GM12878 (cell line): ENCODE measurements around the gene MYO7A. TPM values are rescaled to one million over a fixed set of nuclear protein-coding genes. Genes with fewer than 3 reads are reported as not detected.

ENCODE experiments used
- ATAC-seq: fragments of 200-7000 bp; cut with Tn5 transposase; 3 replicates; pipeline ENCODE4 v1.9.1; 2020; ENCODE audit warnings: mild to moderate bottlenecking, moderate library complexity
- BruUV-seq: library from RNA; stranded (reverse); fragments of 400-500 nt; replicated peaks from 2 replicates; lab custom pipeline; 2021; lab: Mats Ljungman, UMichigan
- CTCF ChIA-PET: fragments of 300-600 bp; sonication (Branson Sonifier 250); formaldehyde crosslinking; extraction: SDS; loops from one replicate; lab custom pipeline; 2021; ENCODE audit warnings: inconsistent platforms; lab: Yijun Ruan, JAX
- POLR2A ChIA-PET: fragments of 350-600 bp; formaldehyde crosslinking; extraction: SDS; loops from one replicate; lab custom pipeline; 2021; ENCODE audit warnings: inconsistent platforms; lab: Charles Lee
- RAD21 ChIA-PET: fragments of 300-600 bp; sonication (Branson Sonifier 250); formaldehyde crosslinking; loops from one replicate; lab custom pipeline; 2023; ENCODE audit warnings: antibody characterized with exemption; ENCODE audit not compliant: unreplicated experiment; lab: Charles Lee
- SMC1A ChIA-PET: fragments of 300-600 bp; sonication (Branson Sonifier 250); formaldehyde crosslinking; loops from one replicate; lab custom pipeline; 2023; ENCODE audit not compliant: unreplicated experiment, uncharacterized antibody; lab: Charles Lee
- DNase-seq: peaks from one replicate; pipeline ENCODE4 v3.0.0-alpha.2; 2011; ENCODE audit warnings: low read depth, low spot score
- FAIRE-seq: peaks from 3 replicates; lab custom pipeline; 2011; peaks lifted over from hg19 to GRCh38; lab: Jason Lieb, UNC
- H2AFZ ChIP-seq: 2 replicates; pipeline ENCODE4 v1.6.0; 2011; ENCODE audit warnings: low read depth, low read length, control low read depth; ENCODE audit not compliant: control insufficient read depth
- H3K27ac ChIP-seq: 2 replicates; pipeline ENCODE4 v1.5.1; 2011; ENCODE audit warnings: control low read depth; ENCODE audit not compliant: control insufficient read depth, insufficient read depth
- H3K27me3 ChIP-seq, 2 experiments: replicated peaks in 1 of 2; 2 replicates each; pipeline versions ENCODE4 v1.6.0 to v1.6.1; 2011; ENCODE audit warnings: low read length in 1 of 2; ENCODE audit not compliant: control insufficient read depth in 2 of 2, insufficient read depth in 2 of 2
- H3K36me3 ChIP-seq, 2 experiments: 2 replicates each; pipeline ENCODE4 v1.5.1; 2011; ENCODE audit warnings: low read length in 1 of 2; ENCODE audit not compliant: control insufficient read depth in 2 of 2, insufficient read depth in 2 of 2
- H3K4me1 ChIP-seq: 2 replicates; pipeline ENCODE4 v1.6.1; 2011; ENCODE audit warnings: mild to moderate bottlenecking, low read length, moderate library complexity, mixed read lengths; ENCODE audit not compliant: control insufficient read depth, insufficient read depth
- H3K4me2 ChIP-seq: 2 replicates; pipeline ENCODE4 v1.6.0; 2011; ENCODE audit warnings: control low read depth; ENCODE audit not compliant: control insufficient read depth, insufficient read depth
- H3K4me3 ChIP-seq: fragments of 200-600 bp; sonication (generic); 2 replicates; pipeline ENCODE4 v1.5.1; 2016
- H3K79me2 ChIP-seq: 2 replicates; pipeline ENCODE4 v1.6.0; 2011; ENCODE audit warnings: low read length; ENCODE audit not compliant: control insufficient read depth, insufficient read depth
- H3K9ac ChIP-seq: 2 replicates; pipeline ENCODE4 v1.8.0; 2011; ENCODE audit warnings: low read length, control low read depth, mixed read lengths; ENCODE audit not compliant: control insufficient read depth, insufficient read depth
- H3K9me3 ChIP-seq: replicated peaks from 3 replicates; pipeline ENCODE4 v1.5.1; 2011; ENCODE audit warnings: mild to moderate bottlenecking, low read length; ENCODE audit not compliant: control insufficient read depth, insufficient read depth
- H4K20me1 ChIP-seq: 2 replicates; pipeline ENCODE4 v1.6.0; 2011; ENCODE audit not compliant: control insufficient read depth, insufficient read depth
- FOXM1 ChIP-seq: IDR thresholded peaks from 2 replicates; pipeline ENCODE4 v1.6.1; 2012; ENCODE audit warnings: low read depth, mild to moderate bottlenecking, inconsistent platforms, low read length, moderate library complexity
- IKZF1 ChIP-seq: fragments of 450-650 bp; conservative IDR thresholded peaks from 2 replicates; pipeline ENCODE4 v1.6.1; 2017; ENCODE audit warnings: antibody characterized with exemption, mild to moderate bottlenecking
- JUND ChIP-seq: IDR thresholded peaks from 2 replicates; pipeline ENCODE4 v1.6.1; 2012; ENCODE audit warnings: low read depth, mild to moderate bottlenecking, low read length, improper control_type of control experiment, moderate library complexity
- NR2C2 ChIP-seq: IDR thresholded peaks from 2 replicates; pipeline ENCODE4 v1.6.1; 2011; ENCODE audit warnings: borderline replicate concordance, low read depth; ENCODE audit not compliant: control insufficient read depth, insufficient read length
- RBBP5 ChIP-seq: fragments of 200-600 bp; sonication (generic); conservative IDR thresholded peaks from 2 replicates; pipeline ENCODE4 v1.6.1; 2016
- WGBS: methylation state at CpG from one replicate; pipeline ENCODE4 v1.1.6; 2016; ENCODE audit warnings: low lambda C conversion rate; ENCODE audit not compliant: insufficient replicate concordance, insufficient coverage; ENCODE audit errors: missing lambda C conversion rate; 5-methylcytosine and 5-hydroxymethylcytosine counted together
- in situ Hi-C: fragments of 300-500 bp; cut with MboI; formaldehyde crosslinking; loops from 9 replicates; pipeline ENCODE4 v1.14.3; 2018; ENCODE audit warnings: mixed read lengths
- intact Hi-C: fragments of 100-400 bp; cut with micrococcal nuclease; formaldehyde crosslinking; loops from one replicate; pipeline ENCODE4 v1.14.2; 2022; ENCODE audit not compliant: unreplicated experiment
- polyA plus RNA-seq, 11 experiments: library from polyadenylated mRNA; depleted of rRNA in 4 of 11; unstranded in 6 of 11; stranded (reverse) in 5 of 11; fragments of >200 nt; fragmentation: Nextera tagmentation in 4 of 11; fragmentation: Illumina TruSeq in 1 of 11; extraction: Ambion mirVana in 4 of 11; extraction: Trizol in 1 of 11; gene quantifications; 1 replicate in 1 of 11; 2 replicates in 10 of 11; pipeline versions ENCODE4 v1.2.1 to v1.2.3, GENCODE V29; 2011 to 2016; ENCODE audit warnings: inconsistent platforms in 2 of 11, missing spikeins in 2 of 11, low read depth in 1 of 11
- total RNA-seq, 4 experiments: library from RNA; depleted of rRNA in 3 of 4; stranded (reverse); fragments of >200 nt in 3 of 4; fragmentation: Illumina TruSeq in 1 of 4; extraction: Trizol in 1 of 4; gene quantifications; 2 replicates each; pipeline versions ENCODE4 v1.2.1 to v1.2.3, GENCODE V29; 2013 to 2021
- TF ChIP-seq, protein P1 (sequence below): fragments of 450-650 bp; IDR thresholded peaks from 2 replicates; pipeline ENCODE4 v1.6.1; 2016; ENCODE audit warnings: mild to moderate bottlenecking
- TF ChIP-seq, protein P2 (sequence below): fragments of 450-650 bp; IDR thresholded peaks from 2 replicates; pipeline ENCODE4 v1.6.1; 2017; ENCODE audit warnings: mild to moderate bottlenecking, moderate library complexity

Gene MYO7A
- total and polyA plus RNA-seq, 10 of the 15 experiments (the other 5 are each of a cell fraction or from before 2014, with no cell fraction given), result 0.01 to 0.21 (median 0.04) TPM; not detected in 6

DNA sequence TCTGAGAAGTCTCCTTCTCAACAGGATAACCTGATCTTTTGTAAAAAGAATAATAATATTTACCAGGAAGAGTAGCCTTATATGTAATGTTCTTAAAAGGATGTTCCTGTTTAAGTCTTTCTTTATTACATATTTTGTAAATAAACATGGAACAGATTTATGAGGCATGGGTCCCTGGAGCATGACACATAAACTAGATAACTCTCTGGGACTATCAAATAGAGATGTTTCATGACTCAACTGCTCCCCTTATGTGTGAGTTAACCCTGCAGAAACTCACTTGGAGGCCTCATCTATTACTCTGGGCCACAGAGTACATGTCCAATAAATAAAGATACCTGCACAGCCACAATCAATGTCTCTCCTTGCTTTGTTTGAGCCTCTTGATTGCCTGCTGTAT lies 108.9 kb downstream of the MYO7A start (continued):
- TF ChIP-seq, protein P1, sequence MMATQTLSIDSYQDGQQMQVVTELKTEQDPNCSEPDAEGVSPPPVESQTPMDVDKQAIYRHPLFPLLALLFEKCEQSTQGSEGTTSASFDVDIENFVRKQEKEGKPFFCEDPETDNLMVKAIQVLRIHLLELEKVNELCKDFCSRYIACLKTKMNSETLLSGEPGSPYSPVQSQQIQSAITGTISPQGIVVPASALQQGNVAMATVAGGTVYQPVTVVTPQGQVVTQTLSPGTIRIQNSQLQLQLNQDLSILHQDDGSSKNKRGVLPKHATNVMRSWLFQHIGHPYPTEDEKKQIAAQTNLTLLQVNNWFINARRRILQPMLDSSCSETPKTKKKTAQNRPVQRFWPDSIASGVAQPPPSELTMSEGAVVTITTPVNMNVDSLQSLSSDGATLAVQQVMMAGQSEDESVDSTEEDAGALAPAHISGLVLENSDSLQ, result no peak
- TF ChIP-seq, all 136 proteins: peak for 0

DNA sequence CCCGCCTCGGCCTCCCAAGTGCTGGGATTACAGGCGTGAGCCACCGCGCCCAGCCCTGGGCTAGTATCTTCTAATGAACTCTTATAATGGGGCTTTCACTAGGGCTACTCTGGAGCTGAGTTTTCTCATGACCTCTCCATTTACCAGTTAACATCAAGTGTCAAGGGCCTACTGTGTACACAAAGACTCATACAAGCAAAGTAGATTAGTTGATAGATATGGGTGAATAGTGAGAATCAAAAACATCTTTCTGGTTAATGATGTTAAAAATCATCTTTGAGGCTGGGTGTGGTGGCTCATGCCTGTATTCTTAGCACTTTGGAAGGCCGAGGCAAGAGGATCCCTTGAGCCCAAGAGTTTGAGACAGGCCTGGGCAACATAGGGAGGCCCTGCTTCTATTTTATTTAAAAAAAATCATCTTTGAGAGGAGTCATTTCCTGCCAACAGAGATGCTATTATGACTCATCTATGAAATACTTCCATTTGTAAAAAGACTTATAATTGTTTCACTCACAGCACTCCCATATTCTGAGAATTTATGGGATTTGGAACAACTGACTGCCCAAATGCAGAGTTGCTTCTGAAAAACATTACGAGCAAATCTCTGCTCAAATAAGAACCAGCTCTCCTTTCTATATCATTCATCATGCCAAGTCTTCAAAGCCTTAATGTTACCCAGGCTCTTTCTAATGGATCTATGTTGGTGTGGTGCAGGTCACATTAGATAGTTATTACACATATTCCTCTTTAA lies 116.4 kb downstream of the MYO7A start:
- H3K4me3 ChIP-seq, result no peak overlapping the region; the same call in 1 of the 2 replicates
- intact Hi-C loops (no loop called here), in situ Hi-C loops (no loop called here)
- H3K9me3 ChIP-seq, result no peaks in the 10 kb centered on the region
- H3K4me1 ChIP-seq, result no peaks in the 10 kb centered on the region
- no peaks in the 10 kb centered on the region for H3K27me3 ChIP-seq
- WGBS, result 72% methylated on average over 7 of the region's 7 CpGs
- ChIA-PET POLR2A (no interaction called here), RAD21 (no interaction called here), SMC1A (no interaction called here), CTCF (no interaction called here)
- no peaks in the 10 kb centered on the region for H4K20me1 ChIP-seq
- BruUV-seq, result no TSS peak
- H3K9ac ChIP-seq, result no peak overlapping the region
- H2AFZ ChIP-seq, result no peak overlapping the region
- TF ChIP-seq FOXM1, result no peak
- TF ChIP-seq, protein P2, sequence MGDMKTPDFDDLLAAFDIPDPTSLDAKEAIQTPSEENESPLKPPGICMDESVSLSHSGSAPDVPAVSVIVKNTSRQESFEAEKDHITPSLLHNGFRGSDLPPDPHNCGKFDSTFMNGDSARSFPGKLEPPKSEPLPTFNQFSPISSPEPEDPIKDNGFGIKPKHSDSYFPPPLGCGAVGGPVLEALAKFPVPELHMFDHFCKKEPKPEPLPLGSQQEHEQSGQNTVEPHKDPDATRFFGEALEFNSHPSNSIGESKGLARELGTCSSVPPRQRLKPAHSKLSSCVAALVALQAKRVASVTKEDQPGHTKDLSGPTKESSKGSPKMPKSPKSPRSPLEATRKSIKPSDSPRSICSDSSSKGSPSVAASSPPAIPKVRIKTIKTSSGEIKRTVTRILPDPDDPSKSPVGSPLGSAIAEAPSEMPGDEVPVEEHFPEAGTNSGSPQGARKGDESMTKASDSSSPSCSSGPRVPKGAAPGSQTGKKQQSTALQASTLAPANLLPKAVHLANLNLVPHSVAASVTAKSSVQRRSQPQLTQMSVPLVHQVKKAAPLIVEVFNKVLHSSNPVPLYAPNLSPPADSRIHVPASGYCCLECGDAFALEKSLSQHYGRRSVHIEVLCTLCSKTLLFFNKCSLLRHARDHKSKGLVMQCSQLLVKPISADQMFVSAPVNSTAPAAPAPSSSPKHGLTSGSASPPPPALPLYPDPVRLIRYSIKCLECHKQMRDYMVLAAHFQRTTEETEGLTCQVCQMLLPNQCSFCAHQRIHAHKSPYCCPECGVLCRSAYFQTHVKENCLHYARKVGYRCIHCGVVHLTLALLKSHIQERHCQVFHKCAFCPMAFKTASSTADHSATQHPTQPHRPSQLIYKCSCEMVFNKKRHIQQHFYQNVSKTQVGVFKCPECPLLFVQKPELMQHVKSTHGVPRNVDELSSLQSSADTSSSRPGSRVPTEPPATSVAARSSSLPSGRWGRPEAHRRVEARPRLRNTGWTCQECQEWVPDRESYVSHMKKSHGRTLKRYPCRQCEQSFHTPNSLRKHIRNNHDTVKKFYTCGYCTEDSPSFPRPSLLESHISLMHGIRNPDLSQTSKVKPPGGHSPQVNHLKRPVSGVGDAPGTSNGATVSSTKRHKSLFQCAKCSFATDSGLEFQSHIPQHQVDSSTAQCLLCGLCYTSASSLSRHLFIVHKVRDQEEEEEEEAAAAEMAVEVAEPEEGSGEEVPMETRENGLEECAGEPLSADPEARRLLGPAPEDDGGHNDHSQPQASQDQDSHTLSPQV, result no peak
- TF ChIP-seq IKZF1, result no peak
- TF ChIP-seq NR2C2, result no peak
- TF ChIP-seq JUND, result no peak
- no peak for TF ChIP-seq RBBP5
- no peak for DNase-seq
- H3K79me2 ChIP-seq, result no peaks in the 10 kb centered on the region
- no peak overlapping the region for H3K4me2 ChIP-seq
- H3K36me3 ChIP-seq, result no peaks in the 10 kb centered on the region
- FAIRE-seq, result no peak
- ATAC-seq, result no peak
- H3K27ac ChIP-seq, result no peak overlapping the region
